CD4-positive, alpha-beta T cell treated with Interleukin-17A for 4 hours (primary cell): ENCODE measurements around the gene NR2E1.

Source experiments
- DNase-seq: peaks from one replicate; pipeline ENCODE4 v3.0.0-alpha.2; 2020; ENCODE audit warnings: mixed read lengths

NR2E1 gene

DNA sequence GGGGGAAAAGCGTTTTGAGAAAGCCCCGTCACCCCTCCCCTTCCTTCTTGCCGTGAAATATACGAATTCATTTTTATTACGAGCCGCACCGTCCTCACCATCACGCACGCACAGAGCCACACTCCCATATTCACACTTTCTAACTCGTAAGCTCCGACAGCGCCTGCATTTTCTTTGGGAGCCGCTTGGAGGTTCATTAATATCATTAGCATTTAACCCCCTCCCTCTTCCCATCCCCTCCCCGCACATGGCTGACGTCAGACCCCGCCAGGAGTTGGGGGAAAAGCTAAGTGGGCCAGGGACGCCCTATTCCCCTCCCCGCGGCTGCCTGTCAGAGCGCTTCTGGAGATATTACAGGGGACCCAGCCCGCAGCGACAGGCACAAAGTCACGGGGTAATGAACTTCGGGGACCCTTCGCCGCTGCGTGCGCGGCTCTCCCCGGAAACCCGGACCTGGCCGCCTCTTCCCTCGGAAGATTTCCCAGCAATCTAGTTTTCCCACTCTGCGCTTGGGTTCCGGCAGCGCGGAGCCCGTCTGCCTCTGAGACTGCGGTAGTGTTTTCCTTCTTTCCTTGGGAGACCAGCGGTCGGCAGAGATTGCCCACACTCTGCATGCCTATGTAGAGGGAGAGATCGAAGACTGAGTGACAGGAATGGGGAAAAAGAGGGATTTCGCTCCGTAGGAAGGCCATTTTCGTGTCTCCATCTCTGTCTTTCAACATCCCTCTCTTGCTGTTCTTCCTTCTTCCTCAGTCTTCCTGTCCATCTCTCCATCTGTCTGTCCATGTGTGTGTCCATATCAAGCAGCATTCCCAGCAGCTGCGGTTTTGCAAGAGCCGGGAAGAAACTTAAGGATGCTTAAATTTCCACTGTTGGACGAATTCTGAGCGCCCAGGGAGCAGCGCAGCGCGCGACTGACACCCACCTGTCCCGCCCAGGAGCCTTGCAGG, at the start of gene NR2E1:
NR2E1 (plus strand) TSS at position 309 of the 950 bp plus-strand sequence. CDS start 744 bp downstream, outside the sequence.
- DNase-seq: no peak

DNA sequence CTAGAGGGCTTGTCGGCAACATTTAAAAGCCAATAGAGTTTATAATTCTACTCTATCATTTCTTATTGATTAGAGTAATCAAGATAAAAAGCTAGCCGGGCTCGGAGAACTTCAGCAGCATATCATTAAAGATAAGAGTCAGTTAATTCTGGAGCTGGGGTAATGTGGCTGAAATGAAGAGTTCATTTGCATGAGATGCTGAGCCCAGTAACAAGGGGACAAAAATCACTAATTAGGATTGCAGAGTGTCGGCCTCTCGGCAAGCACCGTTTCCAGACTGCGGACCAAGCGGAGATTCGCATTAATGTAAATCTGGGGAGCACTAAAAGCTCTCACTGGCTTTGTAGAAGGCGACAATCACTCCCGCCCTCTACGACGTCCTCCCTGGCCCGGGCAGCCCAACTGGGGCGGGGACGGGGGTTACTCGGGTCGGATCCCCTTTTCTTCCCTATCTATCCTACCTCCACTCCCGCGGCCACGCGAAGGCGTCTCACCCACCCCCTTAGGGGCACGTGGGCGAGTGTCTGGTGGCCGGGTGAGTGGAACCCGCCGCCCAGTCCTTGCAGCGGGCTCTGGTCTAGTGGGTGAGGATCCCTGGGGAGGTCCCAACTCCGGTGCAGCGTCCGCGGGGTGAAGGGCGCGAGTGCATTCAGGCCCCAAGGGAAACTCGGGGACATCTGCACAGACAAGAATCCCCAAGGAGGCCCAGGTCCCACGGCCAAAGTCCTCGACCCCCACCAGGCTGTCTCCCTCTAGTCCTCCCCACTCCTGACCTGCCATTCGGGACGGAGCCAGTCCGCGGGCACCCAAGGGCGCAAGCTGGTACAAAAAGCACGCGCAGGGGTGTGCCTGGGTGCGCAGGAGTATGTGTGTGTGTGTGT, 49.0 kb upstream of the NR2E1 start:
- DNase-seq: no peak

DNA sequence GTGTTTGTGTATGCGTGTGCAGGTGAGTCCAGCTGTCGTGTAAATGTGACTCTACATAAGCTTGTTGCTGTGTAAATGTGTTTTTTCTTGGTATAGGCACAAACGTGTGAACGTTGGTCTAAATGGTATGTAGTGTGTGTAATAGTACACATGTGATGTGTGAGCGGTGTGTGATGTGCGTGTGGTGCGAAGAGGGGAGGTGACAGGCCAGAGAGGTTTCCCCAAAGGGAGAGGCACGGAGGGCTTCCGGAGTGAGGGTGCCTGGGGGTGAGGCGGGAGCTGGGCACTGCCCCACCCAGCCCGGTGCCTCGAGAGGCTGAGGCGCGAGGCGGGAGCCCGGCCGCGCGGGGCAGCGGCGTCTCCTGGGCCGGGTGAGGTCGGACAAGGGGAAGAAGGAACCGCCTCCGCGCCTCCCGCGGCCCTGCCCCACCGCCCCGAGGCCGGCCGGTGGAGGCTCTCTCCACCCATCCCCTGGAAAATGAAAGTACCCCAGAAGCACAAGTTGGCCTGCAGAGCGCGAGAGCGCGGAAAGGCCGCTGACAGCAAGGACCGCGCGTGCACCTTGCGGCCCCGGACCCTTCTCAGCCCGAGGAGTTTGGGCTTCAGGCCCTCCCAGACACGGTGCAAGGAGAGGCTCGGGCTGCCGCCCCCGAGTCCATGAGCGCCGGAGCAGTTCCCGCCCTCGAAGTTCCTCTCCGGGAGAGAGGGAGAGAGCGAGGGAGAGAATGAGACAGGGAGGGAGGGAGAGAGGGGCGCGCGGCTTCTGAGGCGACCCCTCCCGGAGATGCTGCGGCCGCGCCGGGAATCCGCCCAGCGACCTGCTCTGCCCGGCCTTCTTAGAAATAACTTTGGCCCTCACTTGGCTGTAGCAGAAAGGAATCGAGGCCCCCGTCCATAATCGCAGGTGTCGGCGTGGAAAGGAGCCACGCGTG, 48.1 kb upstream of the NR2E1 start:
- DNase-seq: peak; percentile 16

DNA sequence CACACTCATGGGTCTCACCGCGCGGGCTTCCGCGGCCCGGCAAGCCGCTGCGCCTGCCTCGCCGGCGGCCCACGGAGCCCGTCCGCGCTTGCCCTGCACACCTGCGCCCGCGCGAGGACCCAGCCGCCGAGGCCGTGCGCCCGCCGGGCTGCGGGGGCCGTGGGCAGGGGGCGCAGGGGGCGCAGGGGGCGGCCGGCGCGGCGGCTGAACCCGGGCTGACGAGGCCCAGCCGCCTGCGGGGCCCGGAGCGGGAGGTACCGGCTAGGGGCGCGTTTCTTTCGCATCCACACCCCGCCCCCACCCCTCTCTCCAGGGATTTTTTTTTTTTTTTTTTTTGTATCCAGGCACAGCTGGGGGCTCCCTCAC, 47.5 kb upstream of the NR2E1 start:
- DNase-seq: no peak

DNA sequence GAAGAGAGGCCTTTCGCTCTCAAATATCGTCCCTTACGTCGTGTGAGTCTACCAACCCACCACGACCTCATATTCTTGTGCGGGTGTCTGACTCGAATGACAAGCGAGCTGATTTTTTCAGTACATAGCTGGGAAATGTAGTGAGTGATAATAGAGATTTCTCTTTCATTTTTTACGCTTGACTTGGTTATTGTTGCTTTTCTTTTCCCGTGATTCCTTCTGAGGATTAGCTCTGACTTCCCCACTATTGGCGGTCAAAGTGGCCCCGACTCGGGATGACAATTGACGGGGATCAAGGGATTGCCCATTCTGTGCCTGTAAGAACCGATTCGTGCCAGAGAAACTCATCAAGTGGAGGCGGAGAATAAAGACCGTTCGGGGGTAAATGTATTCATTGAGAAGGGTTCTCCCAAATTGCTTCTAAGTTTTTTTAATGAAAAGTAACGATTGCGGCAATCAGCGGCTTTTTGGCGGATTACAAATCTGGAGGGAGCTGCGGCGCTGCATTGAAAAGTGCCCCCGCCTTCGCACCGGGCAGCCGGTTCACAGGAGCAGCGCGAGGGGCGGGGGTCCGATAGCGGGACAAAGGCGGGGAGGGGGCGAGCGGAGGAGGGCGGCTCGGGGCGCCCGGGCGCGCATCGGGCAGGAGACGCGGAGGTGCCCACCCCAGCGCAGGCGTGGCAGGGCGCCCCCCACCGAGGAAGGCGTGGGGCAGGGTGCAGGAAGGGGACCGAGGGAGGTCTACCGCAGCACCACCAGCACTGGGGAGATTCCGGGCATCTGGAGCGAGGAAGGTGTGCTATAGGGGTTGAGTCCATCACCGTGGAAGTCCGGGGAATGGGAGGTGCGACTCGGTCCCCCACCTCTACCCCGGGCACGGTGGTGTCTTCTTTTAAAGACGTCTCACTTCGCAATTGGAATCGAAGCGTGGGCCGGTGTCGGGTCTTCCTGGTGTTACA, 46.7 kb upstream of the NR2E1 start:
- no peak for DNase-seq

DNA sequence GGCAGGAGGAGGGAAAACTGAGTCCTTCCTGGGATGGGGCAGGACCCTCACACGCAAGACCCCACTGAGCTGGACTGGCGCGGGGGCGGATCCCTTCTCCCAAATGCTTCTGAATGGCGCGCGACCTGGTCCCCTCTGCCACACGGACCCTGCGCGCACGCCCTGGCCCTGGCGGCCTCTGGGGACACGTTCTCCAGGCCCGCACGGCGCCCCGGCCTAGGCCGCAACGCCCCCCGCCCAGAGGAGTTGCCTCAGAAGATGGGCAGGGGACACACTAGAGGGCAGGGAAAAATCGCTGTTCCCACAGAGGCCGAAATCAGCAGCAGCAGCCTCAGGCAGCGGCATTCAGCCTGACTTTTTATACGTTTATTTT, 46.1 kb upstream of the NR2E1 start:
- DNase-seq: no peak

DNA sequence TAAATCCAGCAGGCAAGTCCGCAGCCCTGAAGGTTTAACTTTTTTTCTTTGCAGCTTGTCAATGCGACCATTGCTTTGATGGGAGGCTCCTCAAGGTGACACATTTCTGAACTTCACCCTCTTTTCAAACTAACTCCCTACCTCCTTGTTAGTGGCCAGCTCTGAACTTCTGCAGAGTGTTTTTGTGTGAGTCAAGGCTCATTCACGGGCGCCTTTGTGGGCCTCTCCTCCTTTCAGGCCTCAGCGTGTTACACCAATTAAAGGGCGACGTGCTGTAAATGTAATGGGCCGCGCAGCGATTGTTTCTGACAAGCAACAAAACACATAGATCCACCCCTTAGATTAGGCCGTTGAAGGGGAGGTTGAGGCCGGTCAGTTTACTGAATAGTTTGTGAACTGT, 45.5 kb upstream of the NR2E1 start:
- no peak for DNase-seq

DNA sequence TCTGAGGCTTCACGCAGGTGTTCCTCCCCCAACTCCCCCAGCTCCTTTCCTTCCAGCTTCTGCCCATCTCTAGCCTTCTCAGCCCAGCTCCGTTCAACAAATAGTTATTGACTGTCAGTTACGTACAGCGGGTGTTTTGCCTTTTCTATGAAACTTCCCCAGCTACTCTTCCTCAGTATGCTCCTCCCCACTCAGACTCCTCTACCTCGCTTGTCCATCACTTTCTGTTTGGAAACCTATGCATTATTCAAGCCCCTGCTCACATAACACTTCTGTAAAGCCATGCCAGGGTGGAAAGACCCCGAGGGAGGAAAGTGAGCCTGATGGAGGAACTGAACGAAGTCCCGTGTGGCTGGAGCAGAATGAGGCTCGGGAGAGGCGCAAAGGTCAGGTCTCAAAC, 44.2 kb upstream of the NR2E1 start:
- no peak for DNase-seq

DNA sequence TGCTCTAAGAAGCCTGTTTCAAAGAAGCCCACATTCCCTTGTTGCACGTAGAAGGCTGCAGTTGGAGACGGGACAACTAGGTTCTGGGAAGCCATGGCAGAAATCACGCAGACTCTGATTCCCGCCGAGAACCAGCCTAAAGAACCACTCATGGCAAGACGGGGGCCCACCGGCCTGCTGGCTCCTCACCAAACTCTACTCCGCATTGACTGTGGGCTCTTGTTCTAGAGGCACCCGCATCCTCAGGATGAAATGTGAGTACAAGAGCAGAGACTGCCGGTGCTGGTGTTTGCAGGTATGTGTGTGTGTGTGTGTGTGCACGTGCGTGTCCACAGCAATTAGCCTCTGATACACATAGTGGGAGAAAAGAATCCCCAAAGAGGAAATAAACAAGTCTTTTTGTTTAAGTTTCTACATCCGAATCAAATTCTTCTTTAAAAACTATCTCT, 42.3 kb upstream of the NR2E1 start:
- DNase-seq: no peak

DNA sequence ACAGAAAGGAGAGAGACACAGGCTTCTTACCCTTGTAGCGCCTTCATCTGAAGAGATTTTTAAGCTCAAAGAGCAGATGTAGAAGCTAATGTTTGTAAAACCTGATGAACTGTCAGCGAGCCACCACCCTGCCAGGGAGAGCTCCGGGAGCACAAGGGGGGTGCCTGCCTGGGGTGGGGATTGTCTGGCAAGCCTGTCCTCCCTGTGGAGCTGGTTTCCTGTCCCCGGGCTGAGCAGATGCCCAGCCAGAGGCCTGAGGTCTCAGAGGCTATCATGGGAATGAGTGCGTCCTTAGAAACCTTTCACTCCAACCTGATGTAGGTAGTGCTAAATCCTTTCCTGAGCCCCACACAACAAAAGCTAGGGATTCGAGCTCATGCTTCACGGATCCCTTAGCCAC, 41.9 kb upstream of the NR2E1 start:
- DNase-seq: no peak

DNA sequence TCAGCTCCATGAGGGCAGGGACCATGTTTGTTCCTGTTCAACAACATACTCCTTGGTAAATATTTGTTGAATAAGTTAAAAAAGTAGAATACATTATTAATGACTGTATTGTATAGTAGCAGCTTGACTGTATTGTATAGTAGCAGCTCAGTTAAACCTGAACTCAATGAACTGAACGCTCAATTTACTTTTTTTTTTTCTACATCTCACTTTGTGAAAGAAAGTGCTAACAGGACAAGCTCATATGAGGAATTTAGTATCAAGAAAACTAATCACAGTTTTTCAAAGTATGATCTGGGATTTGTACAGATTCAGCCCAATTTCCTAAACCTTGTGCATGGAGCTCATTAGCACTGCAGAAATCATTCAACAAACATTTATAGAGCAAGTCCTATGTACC, 38.8 kb upstream of the NR2E1 start:
- DNase-seq: no peak

DNA sequence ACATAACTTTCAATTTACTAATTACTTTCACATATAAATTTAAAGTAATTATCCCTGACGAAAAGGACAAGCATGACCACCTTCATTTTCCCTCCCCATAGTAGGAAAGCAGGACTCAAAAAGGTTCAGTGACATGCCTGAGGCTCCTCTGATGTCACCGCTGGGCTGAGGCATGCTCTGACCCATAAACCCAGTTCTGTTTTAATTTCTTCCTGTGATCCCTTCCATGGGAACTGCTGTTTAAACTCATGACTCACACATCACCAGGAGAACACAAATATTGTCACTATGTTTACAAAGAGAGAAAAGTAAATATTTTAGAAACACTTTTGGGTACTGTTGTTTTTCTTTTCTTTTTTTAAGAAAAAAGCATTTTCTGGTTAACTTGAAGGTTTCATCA, 38.0 kb upstream of the NR2E1 start:
- DNase-seq: no peak

DNA sequence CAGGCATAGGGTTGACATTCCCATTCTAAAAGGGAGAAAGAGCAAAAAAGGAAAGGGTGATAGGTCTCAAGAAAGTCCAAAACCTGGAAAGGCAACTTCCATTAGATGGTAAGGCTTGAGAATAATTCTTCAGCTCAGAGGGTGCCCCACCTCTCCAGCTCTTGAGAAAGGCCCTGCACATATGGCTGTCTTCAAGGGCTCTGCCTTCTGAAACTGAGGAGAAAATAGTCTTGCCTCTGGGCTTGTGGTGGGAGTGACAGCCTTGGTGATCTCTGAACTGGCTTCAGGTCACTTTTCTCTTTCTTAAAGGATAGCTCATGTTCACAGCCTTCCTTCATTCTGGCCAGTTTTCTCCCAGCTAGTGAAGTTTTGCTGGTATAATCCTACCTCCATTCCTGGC, 35.6 kb upstream of the NR2E1 start:
- no peak for DNase-seq

DNA sequence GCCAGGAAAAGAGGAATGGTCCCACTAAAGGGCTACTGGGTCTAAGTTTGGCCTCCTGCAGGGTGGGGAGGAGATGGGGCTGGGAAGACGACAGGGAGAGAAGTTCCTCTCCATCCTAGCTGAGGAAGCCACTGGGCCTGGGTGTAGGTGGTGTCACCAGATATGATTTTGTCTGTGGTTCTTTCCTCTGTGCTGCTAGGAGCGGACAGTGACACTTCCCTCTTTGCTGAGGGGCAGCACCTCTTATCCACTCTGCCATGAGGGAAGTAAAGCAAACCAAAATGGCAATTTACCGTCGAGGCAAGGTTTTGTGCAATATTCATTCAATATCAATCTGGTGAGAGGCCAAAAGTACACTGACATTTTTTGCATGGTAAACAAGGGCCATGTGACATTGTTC, 33.0 kb upstream of the NR2E1 start:
- no peak for DNase-seq

DNA sequence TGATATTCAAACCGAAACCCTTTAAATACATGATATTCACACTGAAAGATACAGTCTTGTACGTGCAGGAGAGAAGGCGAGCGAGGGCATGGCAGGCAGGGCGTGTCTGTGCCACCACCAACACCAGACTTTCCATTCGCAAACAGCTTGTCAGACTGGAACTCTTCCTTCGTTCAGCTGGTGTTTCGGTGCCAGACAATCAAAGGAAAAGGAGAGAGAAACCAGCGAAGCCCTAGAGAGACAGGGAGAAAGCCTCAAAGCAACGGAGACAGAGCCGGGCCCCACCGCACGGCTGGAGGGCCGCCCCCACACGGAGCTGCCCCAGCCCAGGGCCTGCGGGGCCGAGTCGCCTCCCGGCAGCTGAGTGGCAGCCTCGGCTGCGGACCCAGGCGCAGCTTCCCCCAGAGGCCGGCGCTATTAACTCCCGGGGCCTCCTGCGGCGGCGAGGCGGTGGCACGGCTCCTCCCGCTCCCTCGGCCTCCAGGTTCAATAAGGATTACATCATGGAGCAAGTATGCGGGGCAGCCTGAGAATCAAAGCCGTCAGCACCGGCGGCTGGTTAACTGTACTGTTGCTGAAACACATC, 32.1 kb upstream of the NR2E1 start:
- DNase-seq: peak; percentile 7

DNA sequence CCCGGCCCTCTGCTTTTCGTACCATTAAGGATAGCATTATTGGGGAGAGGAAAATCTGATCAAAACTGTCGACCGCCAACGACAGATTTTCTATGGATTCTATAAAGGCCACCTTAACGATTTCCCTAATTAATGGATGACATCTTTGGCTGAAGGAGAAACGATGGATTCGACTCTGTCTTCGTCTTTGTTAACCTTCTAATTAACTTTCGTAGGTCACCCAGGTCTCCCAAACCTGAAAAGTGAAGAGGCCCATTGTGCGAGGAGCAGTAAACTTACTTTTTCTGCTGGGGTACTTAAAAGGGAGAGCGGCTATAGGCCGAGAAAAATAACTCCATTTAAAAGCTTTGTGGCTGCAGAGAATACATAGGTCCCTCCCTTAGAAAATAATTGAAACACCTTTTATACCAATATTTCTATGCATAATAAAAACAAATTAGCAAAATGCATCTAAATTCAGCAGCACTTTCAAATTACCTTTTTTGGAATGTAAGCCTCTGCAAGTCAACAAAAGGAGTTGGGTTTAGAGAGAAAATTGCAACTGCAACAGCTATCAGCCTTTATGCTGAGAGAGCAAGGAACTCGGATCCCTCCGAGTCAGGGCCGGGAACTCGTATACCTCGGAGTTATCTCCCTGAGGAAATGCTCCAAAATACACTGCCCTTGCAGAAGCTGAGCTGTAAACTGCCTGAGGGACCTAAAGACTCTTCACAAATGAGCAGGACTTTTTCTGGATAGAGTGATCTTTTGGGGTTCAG, 31.4 kb upstream of the NR2E1 start:
- no peak for DNase-seq

DNA sequence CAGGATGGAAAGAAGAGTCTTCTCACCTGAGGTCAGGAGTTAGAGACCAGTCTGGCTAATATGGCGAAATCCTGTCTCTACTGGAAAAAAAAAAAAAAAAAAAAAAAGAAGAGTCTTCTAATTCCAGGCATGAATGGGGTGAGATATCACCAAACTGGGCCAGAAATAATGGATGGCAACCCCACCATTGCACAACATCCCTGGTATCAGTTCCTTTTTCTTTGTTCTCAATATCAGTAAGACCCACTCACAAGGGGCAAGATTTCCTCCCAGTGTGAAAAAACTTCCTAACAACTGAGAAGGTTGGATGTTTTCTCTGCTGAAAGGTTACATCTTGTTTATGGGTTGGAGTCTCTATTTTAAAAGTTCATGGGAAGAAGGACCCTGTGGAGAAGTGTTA, 23.6 kb upstream of the NR2E1 start:
- DNase-seq: no peak

DNA sequence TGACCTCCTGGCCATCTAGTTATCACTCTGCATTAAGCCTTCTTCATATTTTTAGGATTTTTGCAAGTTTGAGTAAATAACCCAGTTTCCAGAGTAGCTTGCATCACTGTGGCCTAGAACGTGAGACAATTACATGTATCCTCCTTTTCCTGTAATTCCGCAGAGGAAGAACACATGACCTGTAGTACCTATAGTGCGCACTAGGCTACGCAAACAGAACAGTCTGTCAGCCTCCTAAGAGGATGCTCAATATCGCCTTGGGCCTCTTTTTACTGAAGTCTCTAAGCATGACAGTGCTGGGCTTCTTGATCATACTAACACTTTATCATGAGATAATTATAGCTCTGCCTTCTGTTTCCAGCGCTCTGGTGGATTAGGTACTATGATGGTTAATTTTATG, 20.2 kb upstream of the NR2E1 start:
- no peak for DNase-seq

DNA sequence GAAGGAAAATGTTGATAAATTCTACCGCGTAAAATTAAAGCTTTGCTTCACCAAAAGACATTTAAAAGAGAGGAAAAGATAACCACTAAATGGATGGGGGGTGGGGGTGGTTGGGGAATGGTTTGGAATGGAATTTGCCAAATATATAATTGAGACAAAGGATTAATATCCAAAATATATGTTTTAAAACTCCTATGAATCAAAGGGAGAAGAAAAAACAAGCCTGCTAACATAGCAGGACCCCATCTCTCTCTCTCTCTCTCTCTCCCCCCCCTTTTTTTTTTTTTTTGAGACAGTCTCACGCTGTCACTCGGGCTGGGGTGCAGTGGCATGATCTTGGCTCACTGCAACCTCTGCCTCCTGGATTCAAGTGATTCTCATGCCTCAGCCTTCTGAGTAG, 13.4 kb upstream of the NR2E1 start:
- no peak for DNase-seq

DNA sequence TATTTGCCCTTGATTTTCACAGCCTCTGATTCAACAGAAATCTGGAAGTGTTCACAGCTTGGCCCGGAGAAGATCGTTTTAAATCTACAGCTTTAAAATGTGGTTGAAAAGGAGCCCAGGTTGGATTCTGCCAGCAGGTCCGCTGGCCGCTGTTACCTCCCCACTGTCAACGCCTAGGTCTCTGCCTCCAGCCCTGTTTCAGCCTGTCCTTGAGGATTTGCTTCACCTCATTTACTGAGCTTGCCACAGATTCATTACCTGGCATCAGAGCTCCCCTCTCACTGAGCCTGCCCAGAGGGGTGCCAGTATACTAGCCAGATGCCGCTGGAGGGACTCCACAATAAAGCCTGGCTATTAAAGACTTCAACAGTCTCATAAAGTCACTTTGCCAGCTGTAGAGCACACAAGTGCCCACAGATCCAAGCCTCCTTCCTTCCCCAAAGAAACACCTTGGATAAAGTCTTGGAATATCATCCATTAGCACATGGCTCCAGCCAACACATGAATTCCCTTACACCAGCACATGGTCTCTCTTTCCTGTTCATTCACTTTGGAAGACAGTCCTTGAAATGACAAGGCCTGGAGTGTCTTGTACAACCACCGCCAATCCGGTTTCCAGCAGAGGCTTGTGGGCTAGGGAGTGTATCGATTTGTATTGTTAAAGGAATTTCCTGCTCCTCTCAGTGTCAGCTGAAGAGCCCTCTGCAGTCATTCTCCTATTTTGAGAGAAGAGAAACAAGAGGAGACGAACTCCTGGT, 9.5 kb upstream of the NR2E1 start:
- no peak for DNase-seq
